ENCODE measurements around the gene C1QTNF12.

DNA sequence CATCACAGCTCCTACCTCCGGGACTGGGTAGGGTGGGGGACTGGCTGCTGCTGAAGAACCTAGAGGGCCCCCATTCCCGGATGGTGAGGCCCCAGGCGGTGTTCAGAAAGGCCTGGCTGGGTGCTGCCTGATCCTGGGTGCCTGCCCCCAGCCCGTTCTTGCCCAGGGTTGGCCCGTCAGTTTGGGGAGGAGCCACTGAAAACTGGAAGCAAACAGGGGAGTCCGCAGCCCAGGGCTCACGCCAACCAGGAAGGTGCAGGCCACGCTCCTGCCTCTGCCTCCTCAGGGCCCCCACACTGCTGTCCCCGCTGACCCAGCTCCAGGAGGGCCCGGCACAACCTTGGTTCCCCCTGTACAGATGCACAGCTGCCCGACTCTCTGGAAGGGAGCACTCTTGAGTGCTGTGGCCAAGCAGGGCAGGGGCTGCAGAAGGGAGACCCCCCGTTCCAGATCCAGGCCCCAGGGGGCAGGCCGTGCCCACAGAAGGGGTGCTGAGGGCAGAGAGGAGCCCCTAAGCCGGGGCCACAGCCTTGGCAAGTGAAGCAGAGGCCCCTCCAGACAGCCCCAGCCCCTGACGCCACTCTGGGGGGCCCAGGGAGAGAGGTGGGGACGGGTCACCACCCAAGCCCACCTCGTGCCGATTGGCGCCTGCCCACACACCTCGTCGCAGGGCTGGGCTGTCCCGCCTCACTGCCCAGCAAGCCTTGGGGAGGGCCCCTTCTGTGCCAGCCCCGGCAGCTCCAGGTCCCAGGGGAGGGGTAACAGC is 5.5 kb downstream of the C1QTNF12 start:
- TF ChIP-seq, protein P1, sequence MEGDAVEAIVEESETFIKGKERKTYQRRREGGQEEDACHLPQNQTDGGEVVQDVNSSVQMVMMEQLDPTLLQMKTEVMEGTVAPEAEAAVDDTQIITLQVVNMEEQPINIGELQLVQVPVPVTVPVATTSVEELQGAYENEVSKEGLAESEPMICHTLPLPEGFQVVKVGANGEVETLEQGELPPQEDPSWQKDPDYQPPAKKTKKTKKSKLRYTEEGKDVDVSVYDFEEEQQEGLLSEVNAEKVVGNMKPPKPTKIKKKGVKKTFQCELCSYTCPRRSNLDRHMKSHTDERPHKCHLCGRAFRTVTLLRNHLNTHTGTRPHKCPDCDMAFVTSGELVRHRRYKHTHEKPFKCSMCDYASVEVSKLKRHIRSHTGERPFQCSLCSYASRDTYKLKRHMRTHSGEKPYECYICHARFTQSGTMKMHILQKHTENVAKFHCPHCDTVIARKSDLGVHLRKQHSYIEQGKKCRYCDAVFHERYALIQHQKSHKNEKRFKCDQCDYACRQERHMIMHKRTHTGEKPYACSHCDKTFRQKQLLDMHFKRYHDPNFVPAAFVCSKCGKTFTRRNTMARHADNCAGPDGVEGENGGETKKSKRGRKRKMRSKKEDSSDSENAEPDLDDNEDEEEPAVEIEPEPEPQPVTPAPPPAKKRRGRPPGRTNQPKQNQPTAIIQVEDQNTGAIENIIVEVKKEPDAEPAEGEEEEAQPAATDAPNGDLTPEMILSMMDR (IDR thresholded peaks at IDR 0.05; ENCODE audit: low read length) = no peak
- TF ChIP-seq EZH2 (optimal IDR thresholded peaks at IDR 0.05; ENCODE audit: low read depth, low read length) = no peak

Measured in MM.1S (cell line).